Nephron progenitor cell (in vitro differentiated cells): ENCODE measurements around the gene PDGFRB.

Experiments used
- DNase-seq: peaks from one replicate; pipeline ENCODE4 v3.0.0; 2021
- H3K27ac Mint-ChIP-seq: 2 replicates; pipeline ENCODE4 v1.8.0; 2021; ENCODE audit warnings: mild to moderate bottlenecking, moderate library complexity, mixed read lengths
- H3K27me3 Mint-ChIP-seq: 2 replicates; pipeline ENCODE4 v1.8.0; 2021; ENCODE audit warnings: mild to moderate bottlenecking, low read depth, mixed read lengths; ENCODE audit not compliant: poor library complexity
- H3K36me3 Mint-ChIP-seq: 2 replicates; pipeline ENCODE4 v1.8.0; 2021; ENCODE audit warnings: low read depth, mixed read lengths
- H3K4me1 Mint-ChIP-seq: 2 replicates; pipeline ENCODE4 v1.8.0; 2021; ENCODE audit warnings: mixed read lengths
- H3K4me3 Mint-ChIP-seq: 2 replicates; pipeline ENCODE4 v1.8.0; 2021; ENCODE audit warnings: mild to moderate bottlenecking, moderate library complexity, mixed read lengths
- H3K9me3 Mint-ChIP-seq: 2 replicates; pipeline ENCODE4 v1.8.0; 2021; ENCODE audit warnings: mild to moderate bottlenecking, moderate library complexity, mixed read lengths
- CTCF ChIP-seq: fragments of 200-600 bp; sonication (generic); IDR thresholded peaks from 2 replicates; pipeline ENCODE4 v1.5.0; 2021; ENCODE audit warnings: antibody characterized with exemption

Gene PDGFRB

DNA sequence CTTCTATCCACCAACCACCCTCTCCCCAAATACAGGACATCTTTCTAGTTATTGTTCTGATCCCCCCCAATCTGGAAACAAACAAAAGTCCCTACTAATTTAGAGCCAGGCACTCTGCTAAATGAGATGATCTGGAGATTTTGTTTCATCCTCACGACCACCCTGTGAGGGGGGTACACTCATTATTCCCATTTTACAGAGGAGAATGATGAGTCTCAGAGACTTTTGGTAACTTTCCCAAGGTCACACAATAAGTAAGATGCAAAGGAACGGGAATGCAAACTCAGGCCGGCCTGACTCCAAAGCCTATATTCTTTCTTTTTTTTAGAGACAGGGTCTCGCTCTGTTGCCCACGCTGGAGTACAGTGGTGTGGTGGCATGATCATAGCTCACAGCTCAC lies 9.4 kb downstream of the PDGFRB start:
- peaks cover 84% of the 10 kb centered on the region for H3K4me1 Mint-ChIP-seq
- peaks cover 5% of the 10 kb centered on the region for H3K36me3 Mint-ChIP-seq
- H3K27me3 Mint-ChIP-seq, result peaks cover 3% of the 10 kb centered on the region
- no peak for TF ChIP-seq CTCF
- no peaks in the 10 kb centered on the region for H3K9me3 Mint-ChIP-seq
- no peak overlapping the region for H3K4me3 Mint-ChIP-seq
- H3K27ac Mint-ChIP-seq, result peak overlapping the region; percentile 52
- no peak for DNase-seq

- Mint-ChIP-seq H3K4me3 (peak overlapping the region; percentile 50), H3K4me1 (peaks cover 88% of the 10 kb centered on the region), H3K9me3 (no peaks in the 10 kb centered on the region), H3K27ac (peak overlapping the region; percentile 67), H3K27me3 (peaks cover 9% of the 10 kb centered on the region), H3K36me3 (peaks cover 5% of the 10 kb centered on the region)
- no peak for TF ChIP-seq CTCF
- DNase-seq, result no peak
These were observed 10.8 kb downstream of the PDGFRB start for GRCh38 chr5:150144879-150145278.

DNA sequence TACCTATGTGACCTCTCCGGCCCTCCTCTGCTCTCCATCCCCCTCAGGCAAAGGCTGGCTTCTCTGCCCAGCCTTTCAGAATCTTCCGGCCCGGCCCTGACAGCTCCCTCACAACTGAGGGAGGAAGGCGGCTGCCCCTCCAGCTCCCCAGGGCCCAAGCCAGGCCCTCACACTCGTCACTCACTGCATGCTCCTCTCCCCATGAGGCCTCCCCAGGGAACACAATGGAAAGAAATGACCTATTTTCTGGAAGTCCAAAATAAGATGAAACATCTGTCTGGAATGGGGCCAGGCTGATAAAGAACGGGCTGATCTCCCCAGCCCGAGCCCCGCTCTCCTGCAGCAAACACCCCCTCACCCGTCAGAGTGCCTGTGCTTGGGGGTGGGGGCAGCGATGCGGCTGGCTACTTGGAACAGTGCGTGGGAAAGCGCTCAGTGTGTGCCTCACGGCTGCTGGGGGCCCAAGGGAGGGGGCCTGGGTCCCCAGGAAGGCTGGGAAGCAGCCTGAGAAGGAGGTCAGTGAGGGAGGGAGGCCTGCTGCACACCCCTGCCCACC lies 11.3 kb downstream of the PDGFRB start:
- peaks cover 9% of the 10 kb centered on the region for H3K27me3 Mint-ChIP-seq
- no peak for TF ChIP-seq CTCF
- H3K27ac Mint-ChIP-seq, result peak overlapping the region; percentile 98
- peaks cover 88% of the 10 kb centered on the region for H3K4me1 Mint-ChIP-seq
- no peak for DNase-seq
- H3K36me3 Mint-ChIP-seq, result peaks cover 5% of the 10 kb centered on the region
- peak overlapping the region; percentile 31 for H3K4me3 Mint-ChIP-seq
- H3K9me3 Mint-ChIP-seq, result no peaks in the 10 kb centered on the region

- Mint-ChIP-seq H3K4me1 (peaks cover 93% of the 10 kb centered on the region), H3K4me3 (peak overlapping the region; percentile 31), H3K36me3 (peaks cover 5% of the 10 kb centered on the region), H3K27ac (peak overlapping the region; percentile 98), H3K9me3 (no peaks in the 10 kb centered on the region), H3K27me3 (peaks cover 13% of the 10 kb centered on the region)
- TF ChIP-seq CTCF, result no peak
- DNase-seq, result no peak
These were observed 12.0 kb downstream of the PDGFRB start for GRCh38 chr5:150143350-150144245.

- Mint-ChIP-seq H3K4me3 (no peak overlapping the region), H3K36me3 (peaks cover 5% of the 10 kb centered on the region), H3K9me3 (no peaks in the 10 kb centered on the region), H3K4me1 (peaks cover 96% of the 10 kb centered on the region), H3K27ac (peak overlapping the region; percentile 31), H3K27me3 (peaks cover 13% of the 10 kb centered on the region)
- TF ChIP-seq CTCF, result no peak
- no peak for DNase-seq
These were observed 12.7 kb downstream of the PDGFRB start for GRCh38 chr5:150142959-150143349.
